DND-41 (cell line): ENCODE data around the gene KIRREL2.

Experiments used
- ATAC-seq: fragments of 200-7000 bp; cut with Tn5 transposase; 3 replicates; pipeline ENCODE4 v1.9.1; 2021; ENCODE audit warnings: low read depth; ENCODE audit not compliant: insufficient read depth
- DNase-seq: peaks from one replicate; pipeline ENCODE4 v3.0.0-alpha.2; 2020
- H2AFZ ChIP-seq: 2 replicates; pipeline ENCODE4 v1.6.0; 2012; ENCODE audit warnings: low read depth, low read length
- H3K27ac ChIP-seq: 2 replicates; pipeline ENCODE4 v1.5.1; 2012; ENCODE audit warnings: low read length, inconsistent platforms
- H3K27me3 ChIP-seq: fragments of 200-600 bp; sonication (generic); 2 replicates; pipeline ENCODE4 v1.6.0; 2012; ENCODE audit warnings: low read length, mild to moderate bottlenecking, inconsistent platforms; ENCODE audit not compliant: insufficient read depth, poor library complexity
- H3K36me3 ChIP-seq: 2 replicates; pipeline ENCODE4 v1.5.1; 2012; ENCODE audit warnings: low read length, inconsistent platforms; ENCODE audit not compliant: insufficient read depth
- H3K4me1 ChIP-seq: 2 replicates; pipeline ENCODE4 v1.5.1; 2012; ENCODE audit warnings: mild to moderate bottlenecking, low read length; ENCODE audit not compliant: insufficient read depth
- H3K4me2 ChIP-seq: 2 replicates; pipeline ENCODE4 v1.6.0; 2012; ENCODE audit warnings: mild to moderate bottlenecking, moderate library complexity, low read length, inconsistent platforms; ENCODE audit not compliant: insufficient read depth
- H3K4me3 ChIP-seq, 2 experiments: fragments of 200-600 bp in 1 of 2; shearing (Covaris generic) in 1 of 2; 2 replicates each; pipeline ENCODE4 v1.5.1; 2012 to 2016; ENCODE audit warnings: inconsistent platforms in 2 of 2, low read length in 2 of 2, mild to moderate bottlenecking in 2 of 2, low read depth in 1 of 2, moderate library complexity in 1 of 2
- H3K79me2 ChIP-seq: 2 replicates; pipeline ENCODE4 v1.6.0; 2012; ENCODE audit warnings: low read length, inconsistent platforms; ENCODE audit not compliant: insufficient read depth
- H3K9ac ChIP-seq: 2 replicates; pipeline ENCODE4 v1.6.0; 2012; ENCODE audit warnings: low read depth, mild to moderate bottlenecking, inconsistent platforms, low read length, moderate library complexity
- H3K9me3 ChIP-seq: 2 replicates; pipeline ENCODE4 v1.5.1; 2012; ENCODE audit warnings: low read length, moderate library complexity, mild to moderate bottlenecking, inconsistent platforms; ENCODE audit not compliant: insufficient read depth, severe bottlenecking
- H4K20me1 ChIP-seq: 2 replicates; pipeline ENCODE4 v1.6.0; 2012; ENCODE audit warnings: low read length; ENCODE audit not compliant: insufficient read depth
- CTCF ChIP-seq: IDR thresholded peaks from 2 replicates; pipeline ENCODE4 v1.5.1; 2012; ENCODE audit warnings: borderline replicate concordance, low read length, moderate library complexity, mild to moderate bottlenecking; ENCODE audit not compliant: poor library complexity, severe bottlenecking; ENCODE audit errors: extremely low read depth
- EZH2 ChIP-seq: IDR thresholded peaks from 3 replicates; pipeline ENCODE4 v1.6.1; 2012; ENCODE audit warnings: borderline replicate concordance, low read depth, mild to moderate bottlenecking, moderate library complexity, low read length, inconsistent platforms; ENCODE audit not compliant: severe bottlenecking

KIRREL2 gene

GRCh38 chr19:35848919-35849505 lies 7.7 kb upstream of the KIRREL2 start:
- no peaks in the 10 kb centered on the region; the same call in 1 of the 2 replicates for H4K20me1 ChIP-seq
- ATAC-seq (no peak), DNase-seq (no peak)
- H3K79me2 ChIP-seq: no peaks in the 10 kb centered on the region
- no peak overlapping the region for H2AFZ ChIP-seq
- no peaks in the 10 kb centered on the region for H3K36me3 ChIP-seq
- no peak overlapping the region for H3K4me3 ChIP-seq
- no peak overlapping the region for H3K9ac ChIP-seq
- TF ChIP-seq CTCF: no peak
- TF ChIP-seq EZH2: no peak
- no peaks in the 10 kb centered on the region for H3K4me1 ChIP-seq
- no peak overlapping the region for H3K4me2 ChIP-seq
- H3K27ac ChIP-seq: no peak overlapping the region
- H3K9me3 ChIP-seq: no peaks in the 10 kb centered on the region
- H3K27me3 ChIP-seq: no peaks in the 10 kb centered on the region

- TF ChIP-seq CTCF (peak; percentile 58), EZH2 (no peak)
- Histone ChIP-seq H3K4me1 (peaks cover 10% of the 10 kb centered on the region), H3K9ac (no peak overlapping the region), H4K20me1 (no peaks in the 10 kb centered on the region; the same call in 1 of the 2 replicates), H3K4me2 (no peak overlapping the region), H3K9me3 (no peaks in the 10 kb centered on the region), H3K4me3 (no peak overlapping the region), H2AFZ (no peak overlapping the region), H3K79me2 (no peaks in the 10 kb centered on the region), H3K36me3 (no peaks in the 10 kb centered on the region), H3K27me3 (peaks cover 12% of the 10 kb centered on the region), H3K27ac (no peak overlapping the region)
- peak; percentile 23 for DNase-seq
- ATAC-seq: peak; percentile 17; the same call in 1 of the 3 replicates
These were observed 5.3 kb upstream of the KIRREL2 start for GRCh38 chr19:35851213-35852028.

- no peak for ATAC-seq
- no peaks in the 10 kb centered on the region; the same call in 1 of the 2 replicates for H4K20me1 ChIP-seq
- no peak within 1 kb of the TSS for H3K4me3 ChIP-seq
- H3K79me2 ChIP-seq: no peaks in the 10 kb centered on the region
- TF ChIP-seq CTCF: no peak
- H3K36me3 ChIP-seq: no peaks in the 10 kb centered on the region
- H3K4me2 ChIP-seq: no peak within 1 kb of the TSS
- no peaks in the 10 kb centered on the region for H3K9me3 ChIP-seq
- H2AFZ ChIP-seq: no peak within 1 kb of the TSS
- no peak for DNase-seq
- no peak within 1 kb of the TSS for H3K27ac ChIP-seq
- H3K9ac ChIP-seq: no peak within 1 kb of the TSS
- H3K4me1 ChIP-seq: peaks cover 17% of the 10 kb centered on the region
- H3K27me3 ChIP-seq: peaks cover 12% of the 10 kb centered on the region
These were observed 4.5 kb upstream of the KIRREL2 start, which contains the start of gene NPHS1 for GRCh38 chr19:35852029-35852780. NPHS1 (minus strand) TSS chr19:35852504; CDS start chr19:35851837, 667 bp downstream.
